K562 (cell line): Measurements from ENCODE around the gene MB21D2. TPM values are rescaled to one million over a fixed set of nuclear protein-coding genes. Genes with fewer than 3 reads are reported as not detected.

Experiments used
- ATAC-seq: fragments of 200-7000 bp; cut with Tn5 transposase; 3 replicates; pipeline ENCODE4 v1.9.1; 2020; ENCODE audit warnings: moderate library complexity
- BruUV-seq: library from RNA; stranded (reverse); fragments of 400-500 nt; replicated peaks from 2 replicates; lab custom pipeline; 2021; lab: Mats Ljungman, UMichigan
- CTCF ChIA-PET: fragments of 300-600 bp; formaldehyde crosslinking; extraction: SDS; loops from one replicate; lab custom pipeline; 2021; ENCODE audit warnings: low intra/inter-chr PET ratio; lab: Yijun Ruan, JAX
- POLR2A ChIA-PET: fragments of 300-600, 350-650 bp; sonication (Branson Sonifier 250); formaldehyde crosslinking; extraction: SDS; loops from one replicate; lab custom pipeline; 2021; ENCODE audit warnings: antibody characterized with exemption, inconsistent platforms; lab: Yijun Ruan, JAX
- DNase-seq, 4 experiments: peaks; one replicate each; pipeline versions ENCODE4 v3.0.0 to v3.0.0-alpha.2; 2011 to 2018; ENCODE audit warnings: low spot score in 3 of 4, mixed read lengths in 3 of 4; ENCODE audit errors: extremely low read depth in 1 of 4
- FAIRE-seq: peaks from 2 replicates; lab custom pipeline; 2011; peaks lifted over from hg19 to GRCh38; lab: Jason Lieb, UNC
- H2AFZ ChIP-seq: 2 replicates; pipeline ENCODE4 v1.6.0; 2011; ENCODE audit warnings: low read depth, low read length, control low read depth, inconsistent platforms
- H3K27ac ChIP-seq: fragments of 200-600 bp; 3 replicates; pipeline ENCODE4 v1.8.0; 2011; ENCODE audit warnings: low read depth, mild to moderate bottlenecking, control low read depth, inconsistent platforms, low read length, moderate library complexity, mixed read lengths; ENCODE audit errors: extremely low read depth
- H3K27me3 ChIP-seq, 2 experiments: fragments of 300-600 bp in 1 of 2; 2 replicates in 1 of 2; 3 replicates in 1 of 2; pipeline versions ENCODE4 v1.6.0 to v1.8.0; 2011; ENCODE audit warnings: inconsistent platforms in 2 of 2, low read length in 2 of 2, mild to moderate bottlenecking in 1 of 2, mixed read lengths in 1 of 2, moderate library complexity in 1 of 2; ENCODE audit not compliant: control insufficient read depth in 2 of 2, insufficient read depth in 2 of 2
- H3K36me3 ChIP-seq: fragments of 300-600 bp; 3 replicates; pipeline ENCODE4 v1.8.0; 2011; ENCODE audit warnings: mild to moderate bottlenecking, low read length, inconsistent platforms; ENCODE audit not compliant: control insufficient read depth, insufficient read depth
- H3K4me1 ChIP-seq, 2 experiments: fragments of 200-600 bp in 1 of 2; replicated peaks in 1 of 2; 2 replicates in 1 of 2; 3 replicates in 1 of 2; pipeline versions ENCODE4 v1.5.1 to v1.8.0; 2011; ENCODE audit warnings: inconsistent platforms in 2 of 2, low read length in 2 of 2, mild to moderate bottlenecking in 1 of 2, mixed read lengths in 1 of 2, moderate library complexity in 1 of 2; ENCODE audit not compliant: control insufficient read depth in 2 of 2, insufficient read depth in 2 of 2
- H3K4me2 ChIP-seq: 2 replicates; pipeline ENCODE4 v1.6.1; 2011; ENCODE audit warnings: low read length, control low read depth, inconsistent platforms, mixed read lengths; ENCODE audit not compliant: insufficient read depth
- H3K4me3 ChIP-seq: fragments of 200-600 bp; sonication (generic), shearing (Covaris generic); 2 replicates; pipeline ENCODE4 v1.5.1; 2016; ENCODE audit warnings: control low read depth, inconsistent platforms
- H3K79me2 ChIP-seq: fragments of 200-600 bp; 3 replicates; pipeline ENCODE4 v1.8.0; 2011; ENCODE audit warnings: low read length, inconsistent platforms; ENCODE audit not compliant: control insufficient read depth, insufficient read depth
- H3K9ac ChIP-seq, 2 experiments: 2 replicates each; pipeline versions ENCODE4 v1.6.0 to v1.6.1; 2011; ENCODE audit warnings: low read depth in 2 of 2, low read length in 2 of 2, control low read depth in 1 of 2, inconsistent platforms in 1 of 2, mild to moderate bottlenecking in 1 of 2, mixed read lengths in 1 of 2; ENCODE audit not compliant: insufficient read depth in 1 of 2
- H3K9me1 ChIP-seq: one replicate; pipeline ENCODE4 v1.6.0; 2011; ENCODE audit warnings: inconsistent platforms, mild to moderate bottlenecking, low read length, moderate library complexity; ENCODE audit not compliant: control insufficient read depth, insufficient read depth
- H3K9me3 ChIP-seq: replicated peaks from 2 replicates; pipeline ENCODE4 v1.5.1; 2011; ENCODE audit warnings: low read depth, low read length, inconsistent platforms; ENCODE audit not compliant: control insufficient read depth, insufficient read depth
- H4K20me1 ChIP-seq: replicated peaks from 2 replicates; pipeline ENCODE4 v1.6.1; 2011; ENCODE audit warnings: low read length, inconsistent platforms, mixed read lengths; ENCODE audit not compliant: control insufficient read depth, insufficient read depth
- BCOR ChIP-seq: fragments of 450-650 bp; IDR thresholded peaks from 2 replicates; pipeline ENCODE4 v1.6.1; 2016
- CBX3 ChIP-seq, 2 experiments: IDR thresholded peaks; 1 replicate in 1 of 2; 2 replicates in 1 of 2; pipeline ENCODE4 v1.6.1; 2012; ENCODE audit warnings: inconsistent platforms in 2 of 2, low read length in 2 of 2, borderline replicate concordance in 1 of 2, control low read depth in 1 of 2
- CEBPB ChIP-seq: fragments of 450-650 bp; IDR thresholded peaks from 2 replicates; pipeline ENCODE4 v1.6.1; 2016; ENCODE audit warnings: missing genetic modification characterization, missing compliant biosample characterization
- EP300 ChIP-seq: IDR thresholded peaks from 2 replicates; pipeline ENCODE4 v1.6.1; 2012; ENCODE audit warnings: low read length, improper control_type of control experiment
- EWSR1 ChIP-seq: fragments of 450-650 bp; IDR thresholded peaks from 2 replicates; pipeline ENCODE4 v1.6.1; 2018; ENCODE audit warnings: borderline replicate concordance, mild to moderate bottlenecking, low read depth, moderate library complexity; ENCODE audit not compliant: partially characterized antibody
- FOS ChIP-seq: IDR thresholded peaks from 3 replicates; pipeline ENCODE4 v1.6.1; 2011; ENCODE audit not compliant: insufficient read length; ENCODE audit errors: extremely low read depth
- LARP7 ChIP-seq: fragments of 450-650 bp; IDR thresholded peaks from 2 replicates; pipeline ENCODE4 v1.6.1; 2016
- MYC ChIP-seq, 2 experiments: fragments of 250-450 bp in 1 of 2; sonication (Bioruptor Pico) in 1 of 2; IDR thresholded peaks; 2 replicates each; pipeline versions ENCODE4 v1.5.1 to v1.6.1; 2012 to 2021; ENCODE audit warnings: low read depth in 2 of 2, borderline replicate concordance in 1 of 2, improper control_type of control experiment in 1 of 2, low read length in 1 of 2, mild to moderate bottlenecking in 1 of 2, moderate library complexity in 1 of 2
- NBN ChIP-seq: fragments of 450-650 bp; IDR thresholded peaks from 2 replicates; pipeline ENCODE4 v1.6.1; 2016; ENCODE audit warnings: low read depth, mild to moderate bottlenecking
- POLR3A ChIP-seq: IDR thresholded peaks from 2 replicates; pipeline ENCODE4 v1.6.1; 2011; ENCODE audit warnings: borderline replicate concordance, mild to moderate bottlenecking, moderate library complexity; ENCODE audit not compliant: insufficient read length, insufficient read depth; ENCODE audit errors: extremely low read depth
- PPARD ChIP-seq: fragments of 250-450 bp; sonication (Bioruptor Pico); IDR thresholded peaks from 2 replicates; pipeline ENCODE4 v1.8.0; 2022; ENCODE audit warnings: inconsistent platforms, mild to moderate bottlenecking, moderate library complexity
- SREBF1 ChIP-seq: fragments of 150-350 bp; IDR thresholded peaks from 2 replicates; pipeline ENCODE4 v1.6.1; 2014; ENCODE audit warnings: antibody characterized with exemption, low read depth, low read length, borderline replicate concordance
- TBL1XR1 ChIP-seq, 2 experiments: IDR thresholded peaks; 2 replicates each; pipeline ENCODE4 v1.6.1; 2012; ENCODE audit warnings: improper control_type of control experiment in 2 of 2, low read length in 2 of 2, mild to moderate bottlenecking in 1 of 2
- U2AF2 ChIP-seq: fragments of 200-400 bp; formaldehyde crosslinking; optimal IDR thresholded peaks from 2 replicates; pipeline ENCODE3; 2017; ENCODE audit warnings: low read depth, mild to moderate bottlenecking, low read length
- ZNF282 ChIP-seq: sonication (generic); formaldehyde crosslinking; IDR thresholded peaks from 2 replicates; pipeline ENCODE4 v1.8.1; 2023; ENCODE audit warnings: missing genetic modification reagents
- WGBS: fragments of 100-300 bp; shearing (Covaris generic); methylation state at CpG from one replicate; pipeline ENCODE4 v1.1.6; 2016; ENCODE audit warnings: low coverage, mixed read lengths; ENCODE audit not compliant: insufficient coverage; ENCODE audit errors: missing lambda C conversion rate; 5-methylcytosine and 5-hydroxymethylcytosine counted together
- in situ Hi-C: fragments of 300-500 bp; cut with MboI; formaldehyde crosslinking; loops from 4 replicates; pipeline ENCODE4 v1.15.0; 2018; ENCODE audit warnings: inconsistent platforms, mixed read lengths
- intact Hi-C: fragments of 100-400 bp; cut with micrococcal nuclease; formaldehyde crosslinking; loops from 2 replicates; pipeline ENCODE4 v1.14.2; 2022
- polyA plus RNA-seq, 8 experiments: library from polyadenylated mRNA; depleted of rRNA in 4 of 8; stranded (reverse) in 5 of 8; unstranded in 3 of 8; fragments of >200 nt; fragmentation: Nextera tagmentation in 2 of 8; fragmentation: Illumina TruSeq in 1 of 8; extraction: Ambion mirVana in 2 of 8; extraction: Trizol in 1 of 8; gene quantifications; 2 replicates each; pipeline versions ENCODE4 v1.2.1 to v1.2.3, GENCODE V29; 2011 to 2014; ENCODE audit warnings: inconsistent platforms in 1 of 8, missing spikeins in 1 of 8
- total RNA-seq, 7 experiments: library from RNA; depleted of rRNA in 6 of 7; stranded (reverse); fragments of >200 nt in 6 of 7; fragmentation: Illumina TruSeq in 2 of 7; extraction: Trizol in 2 of 7; gene quantifications; 2 replicates each; pipeline versions ENCODE4 v1.2.1 to v1.2.3, GENCODE V29; 2011 to 2021; ENCODE audit warnings: low replicate concordance in 1 of 7
- TF ChIP-seq, protein P1 (sequence below): IDR thresholded peaks from 3 replicates; pipeline ENCODE4 v1.6.1; 2011; ENCODE audit warnings: borderline replicate concordance, mild to moderate bottlenecking, moderate library complexity; ENCODE audit not compliant: insufficient read length; ENCODE audit errors: extremely low read depth
- TF ChIP-seq, protein P2 (sequence below): sonication (generic); formaldehyde crosslinking; IDR thresholded peaks from 2 replicates; pipeline ENCODE4 v1.8.1; 2023; ENCODE audit warnings: missing genetic modification reagents, mild to moderate bottlenecking, borderline replicate concordance

Gene MB21D2
- total and polyA plus RNA-seq, 9 of the 15 experiments (the other 6 are each of a cell fraction or from before 2014, with no cell fraction given), result 0.01 TPM; not detected in 8

DNA sequence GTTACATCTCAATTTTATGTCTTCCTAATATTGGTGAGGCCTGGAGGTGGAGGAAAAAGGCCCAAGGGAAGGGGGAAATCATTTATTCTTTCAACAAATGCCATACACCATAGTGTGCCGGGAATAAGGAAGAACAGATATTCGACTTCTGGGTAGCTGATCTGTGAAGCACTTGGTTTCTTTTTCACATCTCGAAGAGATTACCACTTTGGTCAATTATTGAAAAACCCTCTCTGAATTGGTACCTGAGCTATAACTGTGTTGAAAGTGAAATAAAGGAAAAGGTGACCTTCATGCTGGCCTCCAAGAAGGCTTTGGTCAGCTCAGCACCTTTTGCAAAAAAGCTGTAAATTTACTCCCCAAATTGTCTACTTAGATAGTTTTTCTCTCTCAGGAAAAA lies 14.2 kb upstream of the MB21D2 start:
- CTCF ChIA-PET, result no interaction called here

More for the DNA sequence above, 14.2 kb upstream of the MB21D2 start:
- no peaks in the 10 kb centered on the region for H3K9me3 ChIP-seq
- no peaks in the 10 kb centered on the region for H3K9me1 ChIP-seq
- H3K79me2 ChIP-seq, result no peaks in the 10 kb centered on the region
- no peak for DNase-seq
- POLR2A ChIA-PET, result no interaction called here
- no peaks in the 10 kb centered on the region for H3K4me1 ChIP-seq
- BruUV-seq, result no TSS peak
- in situ Hi-C loops (no loop called here), intact Hi-C loops (no loop called here)
- no peak overlapping the region for H3K4me3 ChIP-seq
- no peak for TF ChIP-seq EP300
- no peak for TF ChIP-seq MYC (IDR thresholded peaks at IDR 0.05; ENCODE audit: low read depth, low read length)
- TF ChIP-seq MYC (CRISPR knock-in tag; IDR thresholded peaks at IDR 0.05; ENCODE audit: borderline replicate concordance, low read depth), result no peak
- no peak for TF ChIP-seq SREBF1
- TF ChIP-seq FOS, result no peak
- TF ChIP-seq, protein P1, sequence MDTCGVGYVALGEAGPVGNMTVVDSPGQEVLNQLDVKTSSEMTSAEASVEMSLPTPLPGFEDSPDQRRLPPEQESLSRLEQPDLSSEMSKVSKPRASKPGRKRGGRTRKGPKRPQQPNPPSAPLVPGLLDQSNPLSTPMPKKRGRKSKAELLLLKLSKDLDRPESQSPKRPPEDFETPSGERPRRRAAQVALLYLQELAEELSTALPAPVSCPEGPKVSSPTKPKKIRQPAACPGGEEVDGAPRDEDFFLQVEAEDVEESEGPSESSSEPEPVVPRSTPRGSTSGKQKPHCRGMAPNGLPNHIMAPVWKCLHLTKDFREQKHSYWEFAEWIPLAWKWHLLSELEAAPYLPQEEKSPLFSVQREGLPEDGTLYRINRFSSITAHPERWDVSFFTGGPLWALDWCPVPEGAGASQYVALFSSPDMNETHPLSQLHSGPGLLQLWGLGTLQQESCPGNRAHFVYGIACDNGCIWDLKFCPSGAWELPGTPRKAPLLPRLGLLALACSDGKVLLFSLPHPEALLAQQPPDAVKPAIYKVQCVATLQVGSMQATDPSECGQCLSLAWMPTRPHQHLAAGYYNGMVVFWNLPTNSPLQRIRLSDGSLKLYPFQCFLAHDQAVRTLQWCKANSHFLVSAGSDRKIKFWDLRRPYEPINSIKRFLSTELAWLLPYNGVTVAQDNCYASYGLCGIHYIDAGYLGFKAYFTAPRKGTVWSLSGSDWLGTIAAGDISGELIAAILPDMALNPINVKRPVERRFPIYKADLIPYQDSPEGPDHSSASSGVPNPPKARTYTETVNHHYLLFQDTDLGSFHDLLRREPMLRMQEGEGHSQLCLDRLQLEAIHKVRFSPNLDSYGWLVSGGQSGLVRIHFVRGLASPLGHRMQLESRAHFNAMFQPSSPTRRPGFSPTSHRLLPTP, result no peak
- TF ChIP-seq, protein P2, sequence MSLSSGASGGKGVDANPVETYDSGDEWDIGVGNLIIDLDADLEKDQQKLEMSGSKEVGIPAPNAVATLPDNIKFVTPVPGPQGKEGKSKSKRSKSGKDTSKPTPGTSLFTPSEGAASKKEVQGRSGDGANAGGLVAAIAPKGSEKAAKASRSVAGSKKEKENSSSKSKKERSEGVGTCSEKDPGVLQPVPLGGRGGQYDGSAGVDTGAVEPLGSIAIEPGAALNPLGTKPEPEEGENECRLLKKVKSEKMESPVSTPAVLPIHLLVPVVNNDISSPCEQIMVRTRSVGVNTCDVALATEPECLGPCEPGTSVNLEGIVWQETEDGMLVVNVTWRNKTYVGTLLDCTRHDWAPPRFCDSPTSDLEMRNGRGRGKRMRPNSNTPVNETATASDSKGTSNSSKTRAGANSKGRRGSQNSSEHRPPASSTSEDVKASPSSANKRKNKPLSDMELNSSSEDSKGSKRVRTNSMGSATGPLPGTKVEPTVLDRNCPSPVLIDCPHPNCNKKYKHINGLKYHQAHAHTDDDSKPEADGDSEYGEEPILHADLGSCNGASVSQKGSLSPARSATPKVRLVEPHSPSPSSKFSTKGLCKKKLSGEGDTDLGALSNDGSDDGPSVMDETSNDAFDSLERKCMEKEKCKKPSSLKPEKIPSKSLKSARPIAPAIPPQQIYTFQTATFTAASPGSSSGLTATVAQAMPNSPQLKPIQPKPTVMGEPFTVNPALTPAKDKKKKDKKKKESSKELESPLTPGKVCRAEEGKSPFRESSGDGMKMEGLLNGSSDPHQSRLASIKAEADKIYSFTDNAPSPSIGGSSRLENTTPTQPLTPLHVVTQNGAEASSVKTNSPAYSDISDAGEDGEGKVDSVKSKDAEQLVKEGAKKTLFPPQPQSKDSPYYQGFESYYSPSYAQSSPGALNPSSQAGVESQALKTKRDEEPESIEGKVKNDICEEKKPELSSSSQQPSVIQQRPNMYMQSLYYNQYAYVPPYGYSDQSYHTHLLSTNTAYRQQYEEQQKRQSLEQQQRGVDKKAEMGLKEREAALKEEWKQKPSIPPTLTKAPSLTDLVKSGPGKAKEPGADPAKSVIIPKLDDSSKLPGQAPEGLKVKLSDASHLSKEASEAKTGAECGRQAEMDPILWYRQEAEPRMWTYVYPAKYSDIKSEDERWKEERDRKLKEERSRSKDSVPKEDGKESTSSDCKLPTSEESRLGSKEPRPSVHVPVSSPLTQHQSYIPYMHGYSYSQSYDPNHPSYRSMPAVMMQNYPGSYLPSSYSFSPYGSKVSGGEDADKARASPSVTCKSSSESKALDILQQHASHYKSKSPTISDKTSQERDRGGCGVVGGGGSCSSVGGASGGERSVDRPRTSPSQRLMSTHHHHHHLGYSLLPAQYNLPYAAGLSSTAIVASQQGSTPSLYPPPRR, result no peak
- TF ChIP-seq POLR3A, result no peak
- TF ChIP-seq U2AF2, result no peak
- TF ChIP-seq CEBPB (tag), result no peak
- no peak for TF ChIP-seq NBN
- TF ChIP-seq ZNF282 (CRISPR knock-in tag), result no peak
- no peak for TF ChIP-seq LARP7
- no peak for TF ChIP-seq BCOR
- no peak for TF ChIP-seq EWSR1
- TF ChIP-seq TBL1XR1 (IDR thresholded peaks at IDR 0.05; ENCODE audit: low read length in 2 of 2), result no peak
- no peak for TF ChIP-seq PPARD (CRISPR knock-in tag)
- no peak for TF ChIP-seq CBX3 (IDR thresholded peaks at IDR 0.05; ENCODE audit: borderline replicate concordance in 1 of 2, low read length in 2 of 2)
- H3K4me2 ChIP-seq, result no peak overlapping the region
- H3K36me3 ChIP-seq, result no peaks in the 10 kb centered on the region
- H3K27ac ChIP-seq, result no peak overlapping the region
- no peak for FAIRE-seq
- WGBS, result 0% methylated on average over 3 of the region's 3 CpGs
- ATAC-seq, result no peak
- no peaks in the 10 kb centered on the region for H3K27me3 ChIP-seq
- no peak overlapping the region for H2AFZ ChIP-seq
- no peaks in the 10 kb centered on the region for H4K20me1 ChIP-seq
- H3K9ac ChIP-seq, result no peak overlapping the region
